Measurements from ENCODE around the gene LYRM2. TPM values are rescaled to one million over a fixed set of nuclear protein-coding genes. Genes with fewer than 3 reads are reported as not detected.

The LYRM2 gene
- total RNA-seq, 2 donors from 2014 or later: 18.9 to 34.7 TPM

DNA sequence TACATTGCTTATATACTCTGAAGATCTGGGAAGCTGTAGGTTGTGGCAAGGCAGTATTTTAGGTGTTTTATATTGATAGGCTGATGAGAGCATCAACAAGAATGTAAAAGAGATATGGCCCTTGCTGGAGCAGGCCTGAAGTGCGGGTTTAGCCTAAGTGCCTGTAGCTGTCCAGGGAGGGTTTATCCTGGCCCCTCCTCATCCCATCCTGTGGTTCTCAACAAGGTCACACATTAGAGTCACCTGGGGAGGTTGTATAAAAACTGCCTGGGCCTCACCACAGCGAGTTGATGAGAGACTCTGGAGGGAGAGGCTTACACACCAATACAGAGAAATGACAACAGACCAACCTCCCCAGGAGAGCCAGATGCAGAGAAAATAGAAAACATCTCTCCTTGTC lies 48.4 kb downstream of the LYRM2 start:
- Histone ChIP-seq H3K4me3 (no peak overlapping the region), H3K9me3 (no peaks in the 10 kb centered on the region), H3K36me3 (no peaks in the 10 kb centered on the region), H3K4me1 (no peaks in the 10 kb centered on the region), H3K27ac (no peak overlapping the region), H3K27me3 (no peaks in the 10 kb centered on the region)
- DNase-seq (ENCODE audit: low spot score): no peak
- TF ChIP-seq, protein P1, sequence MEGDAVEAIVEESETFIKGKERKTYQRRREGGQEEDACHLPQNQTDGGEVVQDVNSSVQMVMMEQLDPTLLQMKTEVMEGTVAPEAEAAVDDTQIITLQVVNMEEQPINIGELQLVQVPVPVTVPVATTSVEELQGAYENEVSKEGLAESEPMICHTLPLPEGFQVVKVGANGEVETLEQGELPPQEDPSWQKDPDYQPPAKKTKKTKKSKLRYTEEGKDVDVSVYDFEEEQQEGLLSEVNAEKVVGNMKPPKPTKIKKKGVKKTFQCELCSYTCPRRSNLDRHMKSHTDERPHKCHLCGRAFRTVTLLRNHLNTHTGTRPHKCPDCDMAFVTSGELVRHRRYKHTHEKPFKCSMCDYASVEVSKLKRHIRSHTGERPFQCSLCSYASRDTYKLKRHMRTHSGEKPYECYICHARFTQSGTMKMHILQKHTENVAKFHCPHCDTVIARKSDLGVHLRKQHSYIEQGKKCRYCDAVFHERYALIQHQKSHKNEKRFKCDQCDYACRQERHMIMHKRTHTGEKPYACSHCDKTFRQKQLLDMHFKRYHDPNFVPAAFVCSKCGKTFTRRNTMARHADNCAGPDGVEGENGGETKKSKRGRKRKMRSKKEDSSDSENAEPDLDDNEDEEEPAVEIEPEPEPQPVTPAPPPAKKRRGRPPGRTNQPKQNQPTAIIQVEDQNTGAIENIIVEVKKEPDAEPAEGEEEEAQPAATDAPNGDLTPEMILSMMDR (IDR thresholded peaks at IDR 0.05): no peak

DNA sequence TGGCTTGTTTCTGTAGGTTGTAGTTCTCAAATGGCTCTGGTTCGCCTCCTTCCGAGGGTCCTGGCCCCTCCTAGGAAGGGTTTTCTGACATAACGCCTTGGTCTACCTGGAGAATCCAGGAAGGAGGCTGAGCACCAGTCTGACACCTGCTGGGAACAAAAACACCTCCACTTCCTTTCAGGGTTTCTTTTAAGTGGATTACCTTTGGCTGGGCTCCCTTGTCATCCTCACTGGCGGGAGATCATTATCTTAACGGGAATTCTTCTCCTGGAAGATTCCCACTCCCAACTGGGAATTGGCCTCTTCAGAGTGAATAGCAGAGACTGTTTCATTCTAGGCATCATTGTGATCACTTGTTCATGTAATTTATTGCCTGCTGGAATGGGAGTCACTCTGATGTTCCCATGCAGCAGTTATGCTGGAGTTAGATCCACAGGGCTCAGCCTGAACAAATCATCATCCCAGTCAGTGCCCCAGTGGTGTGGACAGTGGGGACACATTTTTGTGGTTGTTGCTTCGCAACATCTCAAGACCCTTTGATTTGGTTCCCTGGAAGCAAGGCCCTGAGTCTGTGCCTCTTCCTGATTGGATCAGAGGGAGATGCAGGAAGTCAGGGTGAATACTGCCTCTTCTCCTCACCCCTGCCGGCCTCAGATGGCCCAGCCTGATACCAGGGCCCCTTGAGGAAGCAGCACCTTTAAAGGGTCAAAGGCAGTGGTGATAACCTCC lies 49.1 kb downstream of the LYRM2 start:
- TF ChIP-seq, protein P1 (IDR thresholded peaks at IDR 0.05): no peak
- Histone ChIP-seq H3K4me1 (no peaks in the 10 kb centered on the region), H3K27me3 (no peaks in the 10 kb centered on the region), H3K36me3 (no peaks in the 10 kb centered on the region), H3K4me3 (no peak overlapping the region), H3K27ac (no peak overlapping the region), H3K9me3 (no peaks in the 10 kb centered on the region)
- no peak for DNase-seq (ENCODE audit: low spot score)

DNA sequence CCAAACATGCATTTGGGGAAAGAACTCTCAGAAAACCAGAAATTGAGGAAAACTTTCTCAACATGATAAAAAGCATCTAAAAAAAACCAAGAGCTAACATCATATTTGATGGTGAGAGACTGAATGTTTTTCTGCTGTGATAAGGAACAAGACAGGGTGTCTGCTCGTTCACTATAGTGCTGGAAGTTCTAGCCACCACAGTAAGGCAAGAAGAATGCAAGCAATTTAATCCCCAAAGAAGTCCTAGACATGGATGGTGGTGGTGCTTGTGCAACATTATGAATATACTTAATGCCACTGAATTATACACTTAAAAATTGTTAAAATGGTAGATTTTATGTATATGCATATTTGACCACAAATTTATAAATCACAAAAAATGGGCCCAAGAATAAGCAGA lies 53.4 kb downstream of the LYRM2 start:
- Histone ChIP-seq H3K4me1 (no peaks in the 10 kb centered on the region), H3K27me3 (no peaks in the 10 kb centered on the region), H3K36me3 (no peaks in the 10 kb centered on the region), H3K27ac (no peak overlapping the region), H3K4me3 (no peak overlapping the region), H3K9me3 (no peaks in the 10 kb centered on the region)
- DNase-seq (ENCODE audit: low spot score): no peak
- TF ChIP-seq, protein P1 (IDR thresholded peaks at IDR 0.05): no peak

DNA sequence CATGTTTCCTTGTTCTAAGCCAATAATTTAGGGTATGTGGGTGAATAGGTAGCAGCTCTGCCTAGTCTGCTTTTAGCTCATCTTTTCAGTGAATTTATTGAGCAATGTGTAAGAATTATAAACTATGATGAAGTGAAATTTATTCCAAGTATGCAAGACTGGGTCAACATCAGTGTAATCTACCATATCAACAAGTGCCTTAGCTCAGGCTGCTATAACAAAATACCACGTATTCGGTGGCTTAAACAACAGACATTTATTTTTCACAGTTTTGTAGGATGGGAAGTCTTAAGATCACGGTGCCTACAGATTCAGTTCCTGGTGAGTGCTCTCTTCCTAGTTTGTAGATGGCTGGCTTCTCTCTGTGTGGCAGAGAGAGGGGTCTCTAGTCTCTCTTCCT lies 54.0 kb downstream of the LYRM2 start:
- no peaks in the 10 kb centered on the region for H3K4me1 ChIP-seq
- H3K27me3 ChIP-seq: no peaks in the 10 kb centered on the region
- no peaks in the 10 kb centered on the region for H3K36me3 ChIP-seq
- H3K27ac ChIP-seq: no peak overlapping the region
- TF ChIP-seq, protein P1 (IDR thresholded peaks at IDR 0.05): no peak
- no peaks in the 10 kb centered on the region for H3K9me3 ChIP-seq
- DNase-seq (ENCODE audit: low spot score): no peak
- H3K4me3 ChIP-seq: no peak overlapping the region

DNA sequence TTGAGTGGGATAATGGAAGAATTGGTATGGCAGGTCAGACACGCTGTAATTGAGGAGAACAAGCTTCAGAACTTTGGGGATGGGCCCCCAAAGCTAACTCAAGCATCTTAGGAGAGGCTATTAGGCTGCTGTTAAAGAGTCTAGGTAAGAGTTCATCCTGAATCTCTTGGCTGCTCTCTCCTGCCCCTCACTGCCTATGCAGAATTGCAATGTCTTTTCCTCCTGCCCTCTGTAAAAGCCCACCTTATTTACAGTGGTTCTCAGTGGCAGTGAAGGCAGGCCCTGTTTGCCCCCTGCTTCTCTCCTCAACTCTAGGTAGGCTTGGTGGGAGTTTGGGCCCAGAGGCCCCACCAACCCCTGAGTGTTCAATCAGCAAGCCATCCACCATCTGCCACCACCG lies 55.0 kb downstream of the LYRM2 start:
- DNase-seq (ENCODE audit: low spot score): no peak
- TF ChIP-seq, protein P1 (IDR thresholded peaks at IDR 0.05): no peak
- Histone ChIP-seq H3K4me1 (no peaks in the 10 kb centered on the region), H3K36me3 (no peaks in the 10 kb centered on the region), H3K27me3 (no peaks in the 10 kb centered on the region), H3K9me3 (no peaks in the 10 kb centered on the region), H3K27ac (no peak overlapping the region), H3K4me3 (no peak overlapping the region)

All from right atrium auricular region (tissue), 2 donors.